ENCODE data around the gene ARHGDIG. TPM values are rescaled to one million over a fixed set of nuclear protein-coding genes. Genes with fewer than 3 reads are reported as not detected.

The ARHGDIG gene
- total RNA-seq, 1 donor from 2014 or later = 12.3 TPM

DNA sequence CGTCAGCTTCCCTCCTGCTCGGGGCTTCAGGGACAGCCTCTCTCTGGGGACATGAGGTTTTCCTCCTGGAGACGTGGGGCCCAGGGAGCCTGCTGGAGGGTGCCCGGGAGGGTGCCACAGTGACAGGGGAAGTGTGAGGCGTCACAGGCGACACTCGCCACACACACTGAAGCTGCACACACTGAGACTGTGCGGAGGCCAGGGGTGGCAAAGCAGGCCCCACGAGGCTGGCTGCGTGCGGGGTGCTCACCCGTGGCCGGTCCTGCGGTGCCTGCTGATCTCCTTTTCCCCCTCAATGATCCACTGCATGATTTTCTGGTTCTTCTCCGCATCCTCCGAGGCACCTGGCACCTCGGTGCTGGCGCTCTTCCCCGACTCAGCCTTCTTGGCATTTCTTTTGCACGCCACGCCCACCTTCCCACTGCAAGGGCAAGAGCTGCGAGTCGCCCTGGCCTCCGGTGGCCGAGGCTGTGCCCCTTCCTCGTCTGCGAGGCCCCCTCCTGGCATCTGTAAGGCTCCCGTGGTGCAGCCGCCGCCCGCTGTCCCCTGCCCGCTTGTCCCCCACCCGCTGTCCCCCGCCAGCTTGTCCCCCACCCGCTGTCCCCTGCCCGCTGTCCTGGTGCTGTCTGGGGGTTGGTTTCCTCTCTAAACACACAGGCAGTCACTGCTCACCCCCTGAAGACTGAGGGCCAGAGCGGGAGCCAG, 16.6 kb downstream of the ARHGDIG start:
- DNase-seq (ENCODE audit: low read depth, low spot score) = no peak

DNA sequence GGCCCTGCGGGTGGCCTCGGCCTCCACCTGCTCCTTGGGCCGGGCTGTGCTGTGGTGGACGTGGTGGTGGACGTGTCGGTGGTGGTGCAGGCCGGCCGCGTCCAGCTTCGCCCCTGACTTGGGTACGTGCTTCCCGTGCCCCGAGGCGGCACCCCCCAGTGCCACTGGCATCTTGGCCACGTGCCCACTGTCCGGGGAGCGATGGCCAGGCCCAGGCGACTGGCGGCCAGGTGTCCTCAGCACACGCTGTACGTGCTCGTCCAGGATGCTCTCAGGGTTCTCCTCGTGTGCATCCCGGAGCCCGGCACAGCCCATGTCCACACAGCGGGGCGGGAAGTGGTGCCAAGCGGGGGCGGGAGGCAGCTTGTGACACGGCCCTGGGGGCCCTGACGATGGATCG, 17.4 kb downstream of the ARHGDIG start:
- no peak for DNase-seq (ENCODE audit: low read depth, low spot score)

GRCh38 chr16:301235-301634, 20.8 kb downstream of the ARHGDIG start:
- DNase-seq (ENCODE audit: low read depth, low spot score) = no peak

DNA sequence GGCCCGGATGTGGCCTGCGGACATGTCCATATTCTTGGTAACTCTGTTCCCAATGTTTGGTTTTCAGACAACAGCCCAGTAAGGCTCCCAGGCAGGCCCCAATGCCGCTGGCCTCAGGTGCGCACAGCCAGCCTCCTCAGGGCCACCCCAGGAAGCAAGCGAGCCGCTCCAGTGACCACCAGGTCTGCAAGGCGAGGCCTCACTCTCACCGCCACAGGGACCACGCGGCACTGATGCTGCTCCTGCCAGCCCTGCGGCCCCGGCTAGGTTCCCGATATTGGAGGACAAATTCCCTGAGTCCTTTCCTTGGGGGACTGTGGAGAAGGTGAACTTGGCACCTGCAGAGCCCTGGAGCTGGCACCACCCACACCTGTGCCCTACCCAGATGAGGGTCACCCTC, 21.6 kb downstream of the ARHGDIG start:
- no peak for DNase-seq (ENCODE audit: low read depth, low spot score)

GRCh38 chr16:303760-304505, 23.5 kb downstream of the ARHGDIG start:
- DNase-seq (ENCODE audit: low read depth, low spot score) = no peak

DNA sequence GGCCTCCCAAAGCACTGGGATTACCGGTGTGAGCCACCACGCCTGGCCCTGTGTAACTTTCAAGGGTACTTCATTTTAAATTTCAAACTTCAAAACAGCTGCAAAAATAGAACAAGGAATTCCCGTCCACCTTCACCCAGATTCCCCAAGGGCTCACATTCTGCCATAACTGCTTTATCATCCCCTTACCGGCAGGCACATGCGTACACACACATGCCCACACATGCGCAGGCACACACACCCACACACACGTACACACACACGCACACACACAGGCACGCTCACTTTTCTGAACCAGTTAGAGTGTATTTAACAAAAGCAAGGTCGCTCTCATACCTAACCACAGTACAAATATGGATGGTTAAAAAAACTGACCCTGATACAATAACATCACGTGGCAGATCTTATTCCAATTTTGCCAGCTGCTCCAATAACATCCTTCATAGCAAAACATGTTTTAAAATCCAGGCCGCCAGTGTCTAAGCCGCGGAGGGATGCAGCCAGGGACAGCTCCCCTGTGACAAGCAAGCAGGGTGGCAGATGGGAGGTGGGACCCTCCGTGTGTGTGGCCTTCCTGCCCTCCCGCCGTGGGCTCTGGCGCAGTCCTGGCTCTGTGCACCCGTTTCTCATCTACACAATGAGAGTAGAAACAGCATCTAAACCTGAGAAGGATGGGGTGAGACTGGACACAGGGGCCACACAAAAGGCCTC, 25.7 kb downstream of the ARHGDIG start:
- no peak for DNase-seq (ENCODE audit: low read depth, low spot score)

GRCh38 chr16:306911-307370, 26.6 kb downstream of the ARHGDIG start:
- no peak for DNase-seq (ENCODE audit: low read depth, low spot score)

DNA sequence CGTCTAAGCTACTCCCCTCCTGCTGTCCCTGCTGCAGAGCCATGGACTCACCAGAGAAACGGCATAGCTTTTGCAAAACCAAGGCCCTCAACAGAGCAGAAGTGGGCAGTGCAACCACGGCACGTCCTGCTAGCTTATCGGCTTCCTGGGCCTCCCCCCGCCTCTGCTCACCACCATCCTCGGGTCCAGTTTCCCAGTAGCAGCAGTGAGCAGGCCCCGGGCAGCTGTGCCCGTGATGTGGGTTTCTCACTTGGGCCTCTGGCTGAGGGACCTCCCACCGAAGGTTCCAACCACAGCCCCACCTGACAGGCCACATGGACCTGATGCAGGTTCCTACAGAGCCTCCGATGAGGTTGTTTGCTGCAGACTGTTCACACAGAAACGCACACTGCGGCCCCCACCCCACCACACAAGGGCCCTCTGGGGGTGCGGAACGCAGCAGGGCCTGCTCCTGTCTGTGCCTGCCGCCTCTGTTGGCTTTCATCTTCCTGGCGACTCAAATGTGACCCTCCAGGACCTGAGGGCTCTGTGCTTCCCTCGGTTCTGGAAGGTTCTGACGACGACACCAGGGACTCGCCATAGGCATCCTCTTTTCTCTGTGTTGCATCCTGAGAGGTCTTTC, 27.4 kb downstream of the ARHGDIG start:
- DNase-seq (ENCODE audit: low read depth, low spot score) = no peak

DNA sequence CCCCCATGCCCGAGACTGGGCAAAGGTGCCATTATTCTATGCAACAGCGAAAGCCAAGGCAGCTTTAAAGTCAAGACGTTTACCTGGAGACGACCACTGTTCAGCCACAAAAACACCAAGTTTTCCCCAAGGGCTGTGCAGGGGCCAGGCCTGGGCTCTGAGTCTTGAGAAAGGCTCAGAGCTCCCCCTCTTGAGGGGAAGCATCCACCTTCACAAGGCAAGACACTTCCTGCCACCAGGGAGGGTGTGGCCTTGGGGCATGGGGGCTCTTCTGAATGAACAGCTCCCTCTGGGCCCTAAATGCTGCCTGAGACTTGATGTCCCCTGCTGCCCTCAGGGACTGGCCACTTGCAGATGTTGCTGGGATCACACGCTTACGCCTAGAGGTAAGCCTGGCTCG, 29.1 kb downstream of the ARHGDIG start:
- DNase-seq (ENCODE audit: low read depth, low spot score) = no peak

GRCh38 chr16:311725-312124, 31.3 kb downstream of the ARHGDIG start:
- DNase-seq (ENCODE audit: low read depth, low spot score) = no peak

- no peak for DNase-seq (ENCODE audit: low read depth, low spot score)
These were observed 34.0 kb downstream of the ARHGDIG start for GRCh38 chr16:314351-314750.

GRCh38 chr16:314795-315299, 34.5 kb downstream of the ARHGDIG start:
- DNase-seq (ENCODE audit: low read depth, low spot score) = no peak

GRCh38 chr16:316741-317464, 36.5 kb downstream of the ARHGDIG start:
- DNase-seq (ENCODE audit: low read depth, low spot score) = no peak

GRCh38 chr16:317583-317982, 37.2 kb downstream of the ARHGDIG start:
- DNase-seq (ENCODE audit: low read depth, low spot score) = no peak

DNA sequence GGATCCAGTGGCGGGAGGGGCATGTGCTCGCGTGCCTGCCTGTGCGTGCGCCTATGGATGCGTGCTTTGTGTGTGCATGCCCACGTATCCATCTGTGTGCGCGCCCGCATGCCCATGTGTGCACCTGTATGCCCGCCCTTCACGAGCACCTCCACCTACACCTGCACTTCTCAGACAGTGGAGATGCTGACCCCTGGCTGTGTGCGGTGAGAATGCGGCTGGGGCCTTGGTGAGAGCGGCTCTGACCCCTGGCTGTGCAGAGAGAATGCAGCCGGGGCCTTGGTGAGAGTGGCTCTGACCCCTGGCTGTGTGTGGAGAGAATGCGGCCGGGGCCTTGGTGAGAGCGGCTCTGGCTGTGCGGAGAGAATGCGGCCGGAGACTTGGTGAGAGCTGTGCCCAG, 38.2 kb downstream of the ARHGDIG start:
- no peak for DNase-seq (ENCODE audit: low read depth, low spot score)

- DNase-seq (ENCODE audit: low read depth, low spot score) = no peak
These were observed 39.8 kb downstream of the ARHGDIG start for GRCh38 chr16:320206-320605.

DNA sequence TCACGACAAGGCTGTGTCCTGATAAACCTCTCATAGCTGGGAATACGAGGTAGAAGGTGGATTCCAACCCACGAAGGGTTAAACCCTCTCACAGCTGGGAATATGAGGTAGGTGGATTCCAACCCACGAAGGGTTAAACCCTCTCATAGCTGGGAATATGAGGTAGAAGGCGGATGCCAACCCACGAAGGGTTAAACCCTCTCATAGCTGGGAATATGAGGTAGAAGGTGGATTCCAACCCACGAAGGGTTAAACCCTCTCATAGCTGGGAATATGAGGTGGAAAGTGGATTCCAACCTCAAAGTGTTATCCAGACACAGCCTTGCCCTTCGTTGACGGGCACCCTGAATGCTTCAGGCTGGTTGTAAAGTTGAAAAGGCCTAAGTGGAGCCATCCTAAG, 41.1 kb downstream of the ARHGDIG start:
- no peak for DNase-seq (ENCODE audit: low read depth, low spot score)

- no peak for DNase-seq (ENCODE audit: low read depth, low spot score)
These were observed 42.2 kb downstream of the ARHGDIG start for GRCh38 chr16:322476-323143.

- DNase-seq (ENCODE audit: low read depth, low spot score) = no peak
These were observed 43.7 kb downstream of the ARHGDIG start for GRCh38 chr16:324201-324450.

- no peak for DNase-seq (ENCODE audit: low read depth, low spot score)
These were observed 44.3 kb downstream of the ARHGDIG start for GRCh38 chr16:324451-325334.

All from pulmonary artery endothelial cell (primary cell).